ENCODE results near the gene SPPL2B.

DNA sequence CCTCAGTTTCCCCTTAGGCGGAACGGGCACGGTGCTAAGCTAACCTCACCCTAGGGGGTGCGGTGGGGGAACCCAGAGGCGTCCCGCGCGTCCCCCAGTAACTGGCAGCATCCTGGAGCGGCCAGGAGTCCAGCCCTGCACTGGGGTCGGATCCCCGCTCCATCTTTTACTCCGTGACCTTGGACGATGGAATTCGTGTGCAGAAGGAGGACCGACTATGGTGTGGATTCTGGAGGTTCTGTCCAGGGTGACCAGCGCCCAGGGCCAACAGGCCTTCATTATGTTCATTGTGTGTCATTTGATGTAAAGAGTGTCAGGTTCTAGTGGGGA, 630 bp downstream of the SPPL2B start:
- TF ChIP-seq, protein P1, sequence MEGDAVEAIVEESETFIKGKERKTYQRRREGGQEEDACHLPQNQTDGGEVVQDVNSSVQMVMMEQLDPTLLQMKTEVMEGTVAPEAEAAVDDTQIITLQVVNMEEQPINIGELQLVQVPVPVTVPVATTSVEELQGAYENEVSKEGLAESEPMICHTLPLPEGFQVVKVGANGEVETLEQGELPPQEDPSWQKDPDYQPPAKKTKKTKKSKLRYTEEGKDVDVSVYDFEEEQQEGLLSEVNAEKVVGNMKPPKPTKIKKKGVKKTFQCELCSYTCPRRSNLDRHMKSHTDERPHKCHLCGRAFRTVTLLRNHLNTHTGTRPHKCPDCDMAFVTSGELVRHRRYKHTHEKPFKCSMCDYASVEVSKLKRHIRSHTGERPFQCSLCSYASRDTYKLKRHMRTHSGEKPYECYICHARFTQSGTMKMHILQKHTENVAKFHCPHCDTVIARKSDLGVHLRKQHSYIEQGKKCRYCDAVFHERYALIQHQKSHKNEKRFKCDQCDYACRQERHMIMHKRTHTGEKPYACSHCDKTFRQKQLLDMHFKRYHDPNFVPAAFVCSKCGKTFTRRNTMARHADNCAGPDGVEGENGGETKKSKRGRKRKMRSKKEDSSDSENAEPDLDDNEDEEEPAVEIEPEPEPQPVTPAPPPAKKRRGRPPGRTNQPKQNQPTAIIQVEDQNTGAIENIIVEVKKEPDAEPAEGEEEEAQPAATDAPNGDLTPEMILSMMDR (conservative IDR thresholded peaks at IDR 0.05; ENCODE audit: low read length): no peak
- TF ChIP-seq EZH2phosphoT487 (IDR thresholded peaks at IDR 0.05; ENCODE audit: borderline replicate concordance): no peak
